HG03378 (cell line): Measurements from ENCODE around the gene PLEKHO2.

Experiments
- ATAC-seq: cut with Tn5 transposase; IDR thresholded peaks from one replicate; pipeline ENCODE4 v1.9.1; 2021; ENCODE audit warnings: mild to moderate bottlenecking, moderate library complexity; ENCODE audit not compliant: unreplicated experiment

Gene PLEKHO2

DNA sequence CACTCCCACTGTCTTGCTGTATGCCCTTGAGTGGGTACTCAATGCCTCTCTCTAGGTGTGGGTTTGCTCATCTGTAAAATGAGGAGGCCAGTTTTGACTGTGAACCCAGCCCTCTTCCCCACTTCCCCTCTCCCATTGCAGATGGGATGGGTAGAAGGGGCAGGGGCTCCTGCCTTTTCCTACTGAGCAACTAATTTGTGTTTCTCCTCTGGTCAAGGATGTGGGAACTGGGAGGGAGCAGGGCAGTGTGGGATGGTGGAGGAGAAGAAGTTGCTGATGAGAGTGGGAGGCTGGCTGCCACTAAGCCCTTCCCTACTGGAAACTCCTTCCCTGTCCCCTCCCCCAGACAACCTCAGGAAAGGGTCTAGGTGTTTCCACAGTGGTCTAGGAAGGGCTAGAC is 49.8 kb downstream of the PLEKHO2 start:
- ATAC-seq = no peak

DNA sequence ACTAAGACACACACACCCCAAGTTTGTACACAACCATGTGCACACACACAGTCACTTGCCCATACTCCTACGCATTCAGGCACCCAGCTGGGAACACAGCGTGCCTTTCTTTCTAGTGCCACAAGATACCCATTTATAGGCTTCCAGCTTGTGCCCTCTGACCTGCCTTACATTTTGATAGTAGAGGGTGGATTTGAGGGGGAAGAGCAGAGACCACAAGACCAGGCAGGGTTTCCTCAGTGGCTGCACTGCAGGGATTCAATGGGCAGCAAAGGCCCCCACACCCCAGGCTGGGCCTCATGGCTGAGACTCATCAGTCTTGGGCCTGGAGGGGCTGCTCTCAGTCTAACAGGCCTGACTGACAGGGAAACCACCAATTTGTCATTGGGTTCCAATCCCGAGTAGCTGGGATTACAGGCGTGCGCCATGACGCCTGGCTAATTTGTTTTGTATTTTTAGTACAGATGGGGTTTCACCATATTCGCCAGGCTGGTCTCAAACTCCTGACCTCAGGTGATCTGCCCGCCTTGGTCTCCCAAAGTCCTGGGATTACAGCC is 51.2 kb downstream of the PLEKHO2 start:
- no peak for ATAC-seq

DNA sequence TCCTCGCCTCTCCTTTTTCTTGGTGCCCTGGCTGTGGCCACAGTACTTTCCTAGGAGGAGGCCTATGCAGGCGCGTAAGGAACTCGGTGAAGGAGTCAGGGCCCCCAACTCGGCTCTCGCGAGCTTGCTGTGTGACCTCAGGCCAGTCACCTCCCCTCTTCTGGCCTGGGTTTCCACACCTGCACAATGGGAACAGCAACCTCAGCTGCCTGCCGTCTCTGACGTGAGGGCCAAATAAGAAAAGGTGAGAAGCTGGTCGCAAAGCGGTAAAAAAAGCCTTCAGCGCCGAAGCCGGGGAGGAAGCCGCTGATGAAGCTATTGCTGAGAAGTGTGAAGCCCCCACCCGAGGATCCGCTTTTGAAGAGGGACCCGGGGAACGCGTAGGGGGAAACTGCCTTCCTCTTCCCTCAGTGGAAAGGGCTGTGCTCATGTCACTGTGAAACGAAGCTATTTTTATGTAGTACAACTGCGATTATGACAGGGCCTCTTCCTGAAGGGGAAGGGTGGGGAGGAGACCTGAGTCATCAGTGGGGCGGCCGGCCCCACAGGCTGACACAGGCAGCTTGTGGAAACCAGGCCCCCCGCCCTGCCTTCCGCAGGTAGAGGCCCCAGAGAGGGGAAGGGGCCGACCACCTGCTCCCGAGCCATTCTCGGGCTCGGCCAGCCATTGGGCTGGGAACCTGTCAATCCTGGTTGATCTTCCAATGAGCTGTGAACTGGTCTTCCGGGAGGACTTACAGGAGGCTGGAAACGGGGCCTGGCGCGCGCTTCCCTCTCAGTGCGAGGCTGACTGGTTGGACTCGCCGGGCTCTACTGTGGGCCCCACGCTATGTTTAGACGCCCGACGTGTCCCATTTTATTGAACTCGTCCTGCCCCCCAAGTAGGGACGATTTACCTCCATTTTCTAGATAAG is 52.0 kb downstream of the PLEKHO2 start:
- peak; percentile 62 for ATAC-seq

DNA sequence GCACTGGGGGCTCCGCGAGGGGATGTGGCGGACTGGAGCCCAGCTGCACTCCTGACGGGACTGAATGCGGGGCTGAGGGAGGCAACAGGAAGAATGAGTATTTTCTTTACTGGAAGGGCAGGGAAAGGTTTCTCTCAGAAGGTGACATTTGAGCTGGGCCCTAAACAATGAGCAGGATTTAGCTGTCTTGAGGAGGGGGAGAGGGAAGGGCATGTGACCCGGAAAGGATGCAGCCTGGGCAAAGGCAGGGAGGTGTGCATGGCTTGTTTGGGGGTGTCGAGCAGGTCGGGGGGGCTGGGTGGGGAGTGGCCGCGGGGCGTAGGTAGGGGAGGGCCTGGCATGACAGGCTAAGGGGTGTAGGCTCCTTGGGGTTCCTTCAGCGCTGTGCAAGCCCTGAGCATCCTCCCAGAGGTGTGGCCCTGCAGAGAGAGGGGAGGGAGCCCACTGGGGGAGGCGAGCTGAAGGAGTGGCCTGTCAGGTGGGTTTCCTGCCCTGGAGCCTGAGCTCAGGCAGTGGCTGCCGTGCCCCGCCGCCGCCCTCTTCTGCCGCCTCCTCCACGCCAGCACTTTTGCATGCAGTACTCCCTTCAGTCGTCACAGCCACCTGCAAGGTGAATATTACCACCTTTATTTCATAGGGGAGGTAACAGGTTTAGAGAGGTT is 52.8 kb downstream of the PLEKHO2 start:
- ATAC-seq = no peak

DNA sequence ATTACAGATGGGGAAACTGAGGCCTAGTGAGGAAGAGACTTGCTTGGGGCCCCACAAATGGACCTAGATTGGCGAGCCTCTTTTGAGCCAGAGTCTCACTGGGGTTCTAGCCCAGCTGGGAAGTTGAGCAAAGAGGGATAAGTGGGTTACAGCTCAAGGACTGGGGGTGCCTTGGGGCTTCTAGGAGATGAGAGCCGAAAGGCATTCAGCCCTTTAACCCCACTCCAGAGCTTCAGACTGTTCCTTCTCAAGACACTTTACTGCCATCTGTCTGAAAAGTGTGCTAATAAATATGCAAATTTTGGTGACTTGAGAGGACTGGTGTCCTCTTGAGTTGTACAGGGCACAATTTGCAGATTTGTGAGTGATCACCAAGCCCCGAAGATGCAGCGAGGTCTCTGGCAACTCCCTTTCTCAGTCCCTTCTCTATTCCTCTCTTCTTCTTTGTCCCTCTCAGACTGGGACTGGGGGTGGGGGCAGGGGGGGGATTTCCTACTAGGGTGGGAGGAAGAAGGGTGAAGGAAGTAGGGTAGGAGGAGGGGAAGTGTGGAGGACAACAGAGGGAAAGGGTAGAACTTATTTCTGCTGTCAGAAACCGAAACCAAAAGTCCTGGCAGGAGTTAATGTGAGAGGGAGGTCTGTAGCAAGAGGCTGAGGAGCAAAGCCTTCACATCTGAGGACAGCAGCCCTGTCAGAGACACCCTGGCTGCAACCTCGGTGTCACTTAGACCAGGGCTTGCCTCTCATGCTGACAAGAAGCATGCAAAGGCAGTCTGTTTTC is 53.8 kb downstream of the PLEKHO2 start:
- peak; percentile 35 for ATAC-seq

DNA sequence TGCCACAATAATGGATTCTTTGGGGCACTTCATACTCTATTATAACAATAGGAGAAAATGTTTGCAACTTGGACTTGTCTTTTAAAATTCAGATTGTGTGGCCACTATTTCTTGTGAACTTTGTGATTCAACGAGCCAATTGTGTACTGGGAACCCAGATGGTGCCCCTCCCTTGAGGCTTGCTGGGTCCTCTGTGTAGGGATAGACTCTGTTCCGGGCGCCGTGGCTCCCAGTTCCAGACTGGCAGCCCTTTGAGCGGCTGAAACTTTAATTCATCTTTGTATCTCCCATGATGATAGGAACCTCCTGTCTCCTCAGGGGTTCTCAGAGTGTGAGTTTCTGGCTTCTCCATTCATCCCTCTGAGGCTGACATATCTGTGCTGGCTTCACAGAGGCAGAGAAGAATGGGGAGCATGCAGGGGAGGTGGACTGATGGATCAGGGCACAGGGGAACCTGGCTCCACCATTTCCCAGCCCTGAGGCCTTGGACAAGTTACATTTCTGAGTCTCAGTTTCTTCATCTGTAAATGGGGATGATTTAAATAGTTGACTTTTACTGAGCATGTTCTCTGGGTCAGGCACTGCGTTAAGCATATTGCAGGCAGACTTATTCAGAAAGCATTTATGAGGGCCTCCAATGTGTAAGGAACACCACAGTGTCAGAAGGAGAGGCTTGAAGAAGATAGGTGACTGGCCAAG is 54.8 kb downstream of the PLEKHO2 start:
- no peak for ATAC-seq

DNA sequence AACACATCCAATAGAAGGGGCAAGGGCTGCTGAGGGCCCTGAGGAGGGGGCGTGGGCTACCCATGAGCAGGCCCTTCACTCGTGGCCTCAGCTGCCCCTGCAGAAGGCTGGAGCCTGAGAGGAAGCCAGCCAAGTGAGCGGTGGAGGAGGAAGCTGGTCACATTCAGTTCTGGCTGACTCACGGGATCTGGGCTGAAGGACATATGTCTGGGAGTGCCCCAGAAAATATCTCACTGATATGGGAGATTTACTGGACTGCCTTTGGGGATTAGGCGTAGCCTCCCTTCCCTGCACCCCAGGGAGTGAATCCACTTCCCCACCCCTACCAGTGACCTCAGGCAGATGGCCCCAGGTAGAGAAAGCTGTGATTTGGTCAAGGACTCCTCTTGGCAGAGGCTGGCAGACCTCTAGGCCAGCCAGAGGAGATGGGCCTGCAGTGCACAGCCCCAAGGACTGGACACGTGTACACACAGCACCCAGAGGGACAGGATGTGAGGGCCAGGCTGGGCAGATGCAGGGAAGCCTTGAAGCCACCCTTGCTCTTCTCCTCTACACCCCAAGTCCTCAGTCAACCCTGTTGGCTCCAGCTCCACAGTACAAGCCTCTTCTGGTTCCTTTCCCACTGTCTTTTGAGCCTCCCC is 55.8 kb downstream of the PLEKHO2 start:
- ATAC-seq = no peak

DNA sequence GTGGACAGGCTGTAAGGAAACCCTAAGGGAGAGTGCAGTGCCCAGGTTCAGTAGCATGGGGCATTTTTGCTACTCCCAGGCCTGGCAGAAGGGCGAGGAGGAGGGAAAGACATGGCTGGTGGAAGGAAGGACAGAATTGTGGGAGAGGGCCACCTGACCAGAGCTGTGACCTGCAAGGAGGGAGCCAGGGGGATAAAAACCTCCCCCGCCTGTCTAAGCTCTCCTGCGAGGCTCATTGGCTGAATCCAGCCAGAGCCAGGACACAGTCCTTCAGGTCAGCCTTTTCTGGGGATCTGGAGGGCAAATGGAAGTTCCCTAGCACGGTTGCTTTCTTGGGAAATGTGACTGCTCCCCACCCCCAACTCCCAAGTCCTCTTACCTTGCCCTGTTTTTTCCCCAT is 56.7 kb downstream of the PLEKHO2 start:
- no peak for ATAC-seq

DNA sequence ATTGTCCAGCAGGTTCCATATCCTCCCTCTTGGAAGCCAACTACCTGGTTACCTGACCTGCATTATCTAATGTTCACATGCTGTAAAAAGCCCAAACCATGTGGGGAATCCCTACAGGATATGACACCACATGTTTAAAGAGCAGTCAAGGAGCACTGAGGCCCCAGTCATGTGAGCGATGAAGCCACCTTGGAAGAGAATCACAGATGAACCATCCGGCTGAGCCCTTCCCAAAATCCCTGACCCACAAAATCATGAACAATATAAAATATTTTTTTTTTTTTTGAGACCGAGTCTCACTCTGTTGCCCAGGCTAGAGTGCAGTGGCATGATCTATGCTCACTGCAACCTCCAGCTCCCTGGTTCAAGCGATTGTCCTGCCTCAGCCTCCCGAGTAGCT is 59.4 kb downstream of the PLEKHO2 start:
- no peak for ATAC-seq

DNA sequence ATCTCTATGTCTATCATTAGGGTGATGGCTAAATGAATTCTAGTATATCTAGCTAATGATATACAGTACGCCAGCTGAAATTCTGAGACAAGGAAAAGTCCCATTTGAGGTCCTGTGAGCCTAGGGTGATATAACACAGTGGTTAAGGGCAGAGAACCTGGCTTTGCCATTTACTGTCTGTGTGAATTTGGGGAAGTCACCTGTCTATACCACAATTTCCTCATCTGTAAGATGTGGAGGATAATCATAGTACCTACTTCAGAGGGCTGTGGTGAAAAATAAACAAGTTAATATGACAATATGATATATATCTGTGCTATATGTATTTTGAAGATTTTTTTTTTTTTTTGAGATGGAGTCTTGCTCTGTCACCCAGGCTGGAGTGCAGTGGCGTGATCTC is 60.2 kb downstream of the PLEKHO2 start:
- no peak for ATAC-seq

DNA sequence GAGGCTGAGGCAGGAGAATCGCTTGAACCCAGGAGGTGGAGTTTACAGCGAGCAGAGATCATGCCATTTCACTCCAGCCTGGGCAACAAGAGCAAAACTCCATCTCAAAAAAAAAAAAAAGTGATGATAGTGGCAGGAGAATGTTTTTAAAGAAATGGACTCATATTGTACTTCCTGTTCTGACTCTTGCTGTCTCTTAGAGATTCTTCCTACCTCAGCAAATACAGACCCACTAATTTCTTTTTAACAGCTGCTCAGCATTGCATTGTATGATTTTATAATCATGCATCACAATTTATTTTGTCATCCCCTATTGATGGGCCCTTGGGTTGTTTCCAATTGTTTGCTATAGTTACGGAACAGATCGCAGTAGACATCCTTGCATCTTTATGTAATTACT is 61.1 kb downstream of the PLEKHO2 start:
- no peak for ATAC-seq

DNA sequence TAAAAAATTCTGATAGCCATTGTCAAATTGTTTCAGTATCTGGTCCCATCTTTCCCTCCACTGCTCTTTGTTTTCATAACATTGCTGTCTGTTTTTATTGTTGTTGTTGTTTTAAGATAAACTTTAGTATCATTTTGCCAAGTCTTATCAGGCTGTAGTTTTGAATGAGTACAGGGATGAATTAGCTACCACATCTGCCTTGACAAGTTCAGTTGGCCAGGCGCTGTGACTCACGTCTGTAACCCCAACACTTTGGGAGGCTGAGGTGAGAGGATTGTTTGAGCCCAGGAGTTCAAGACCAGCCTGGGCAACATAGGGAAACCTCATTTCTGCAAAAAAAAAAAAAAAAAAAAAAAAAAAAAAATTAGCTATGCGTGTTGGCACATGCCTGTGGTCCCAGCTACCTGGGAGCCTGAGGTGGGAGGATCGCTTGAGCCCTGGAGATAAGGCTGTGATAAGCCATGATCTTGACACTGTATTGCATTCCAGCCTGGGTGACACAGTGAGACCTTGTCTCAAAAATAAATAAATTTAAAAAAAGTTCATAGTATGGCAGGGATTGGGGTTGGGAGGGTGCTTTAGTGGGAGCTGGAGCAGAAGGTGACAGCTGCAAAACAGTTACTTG is 61.7 kb downstream of the PLEKHO2 start:
- ATAC-seq = no peak

DNA sequence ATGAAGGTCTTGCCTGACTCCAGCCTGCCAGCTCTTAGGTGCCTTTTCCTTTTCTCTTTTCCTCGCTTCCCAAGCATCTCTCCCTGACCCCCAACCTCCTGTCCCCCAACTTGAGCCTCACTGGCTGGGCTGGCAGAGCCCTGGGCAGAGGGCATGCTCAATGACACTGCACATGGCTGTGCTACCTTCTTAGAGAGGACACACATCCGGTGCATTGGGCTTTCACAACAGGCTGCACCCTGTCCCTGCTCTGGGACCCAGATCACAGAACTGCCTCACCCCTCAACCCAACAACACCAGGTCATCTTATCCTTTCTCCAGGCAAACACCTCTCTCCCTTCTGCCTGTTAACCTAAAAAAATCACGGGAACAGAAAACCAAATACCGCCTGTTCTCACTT is 62.5 kb downstream of the PLEKHO2 start:
- ATAC-seq = no peak

DNA sequence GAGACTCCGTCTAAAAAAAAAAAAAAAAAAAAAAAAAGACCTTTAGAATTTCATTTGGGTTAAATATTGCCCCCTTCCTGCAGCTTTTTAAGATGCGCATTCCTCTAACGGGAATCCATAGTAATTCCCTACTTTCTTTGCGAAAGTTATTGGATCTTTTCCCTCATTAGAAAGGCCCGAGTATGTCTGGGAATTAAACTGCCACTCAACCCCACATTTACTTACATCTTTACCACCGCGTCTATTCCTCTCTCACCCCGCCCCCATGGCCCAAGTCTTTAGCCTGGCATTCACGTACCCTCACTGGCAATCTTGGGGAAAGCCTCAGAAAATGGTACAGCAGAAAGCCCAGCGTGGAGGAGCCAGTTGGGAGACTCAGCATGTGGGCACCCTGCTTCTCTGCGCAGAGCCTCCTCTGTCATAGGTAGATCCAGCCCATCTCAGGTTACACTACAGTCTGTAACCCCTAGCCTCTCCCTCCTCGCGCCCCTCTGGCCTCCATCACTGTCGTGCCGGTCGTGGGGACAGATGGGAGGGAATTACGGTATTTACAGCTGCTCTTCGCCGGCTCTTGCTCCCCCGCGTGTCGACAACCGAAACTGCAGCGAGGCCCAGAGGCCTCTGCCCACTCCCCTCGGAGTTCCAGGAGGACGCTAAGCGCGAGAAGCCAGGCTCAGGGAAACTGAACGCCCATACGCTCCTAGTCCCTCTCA is 63.6 kb downstream of the PLEKHO2 start:
- ATAC-seq = no peak

DNA sequence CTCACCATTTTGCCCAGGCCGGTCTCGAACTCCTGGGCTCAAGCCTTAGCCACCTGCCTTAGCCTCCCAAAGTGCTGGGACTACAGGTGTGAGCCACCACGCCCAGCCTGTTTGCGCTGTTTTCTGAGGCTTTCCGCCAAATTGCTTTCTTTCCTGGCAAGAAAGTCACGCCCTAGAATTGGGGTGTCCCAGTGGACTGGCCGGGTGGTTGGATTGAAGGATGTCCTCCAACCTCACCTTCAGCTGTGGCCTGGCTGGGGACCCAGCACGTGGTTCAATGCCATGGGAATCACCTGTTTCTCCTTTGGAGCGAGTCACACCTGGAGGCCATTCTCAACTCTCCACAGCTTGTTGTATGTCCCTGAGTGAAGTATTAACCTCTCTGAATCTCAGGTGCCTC is 64.2 kb downstream of the PLEKHO2 start:
- ATAC-seq = no peak

DNA sequence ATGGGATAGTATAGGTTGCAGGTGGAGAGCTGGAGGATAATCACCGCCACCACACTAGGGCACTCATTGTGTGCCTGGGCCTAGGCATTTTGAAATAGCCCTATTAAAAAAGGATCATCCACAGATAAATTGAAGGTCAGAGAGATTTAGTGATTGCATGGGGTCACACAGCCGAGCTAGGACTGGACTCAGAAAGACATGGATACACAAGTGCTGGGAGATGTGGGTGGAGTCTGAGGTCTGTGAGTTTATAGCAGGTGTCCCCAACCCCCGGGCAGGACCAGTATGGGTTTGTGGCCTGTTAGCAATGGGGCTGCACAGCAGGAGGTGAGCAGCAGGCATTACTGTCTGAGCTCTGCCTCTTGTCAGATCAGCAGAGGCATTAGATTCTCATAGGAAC is 64.7 kb downstream of the PLEKHO2 start:
- ATAC-seq = no peak

DNA sequence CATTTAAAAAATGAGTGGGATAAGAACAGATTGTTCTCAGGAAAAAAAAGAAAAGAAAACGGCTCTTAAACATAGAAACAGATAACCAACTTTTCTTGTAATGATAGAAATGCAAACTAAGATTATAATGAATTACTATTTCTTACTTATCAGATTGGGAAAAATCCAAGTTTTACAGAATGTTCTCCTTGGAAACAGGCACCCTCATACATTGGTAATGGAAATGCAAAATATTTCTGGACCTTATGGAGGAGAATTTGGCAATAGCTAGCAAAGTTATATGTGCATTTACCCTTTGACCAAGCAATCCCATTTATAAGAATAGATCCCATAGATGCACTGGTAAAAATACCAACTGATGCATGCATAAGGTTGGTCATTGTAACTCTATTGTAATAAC is 66.3 kb downstream of the PLEKHO2 start:
- no peak for ATAC-seq

DNA sequence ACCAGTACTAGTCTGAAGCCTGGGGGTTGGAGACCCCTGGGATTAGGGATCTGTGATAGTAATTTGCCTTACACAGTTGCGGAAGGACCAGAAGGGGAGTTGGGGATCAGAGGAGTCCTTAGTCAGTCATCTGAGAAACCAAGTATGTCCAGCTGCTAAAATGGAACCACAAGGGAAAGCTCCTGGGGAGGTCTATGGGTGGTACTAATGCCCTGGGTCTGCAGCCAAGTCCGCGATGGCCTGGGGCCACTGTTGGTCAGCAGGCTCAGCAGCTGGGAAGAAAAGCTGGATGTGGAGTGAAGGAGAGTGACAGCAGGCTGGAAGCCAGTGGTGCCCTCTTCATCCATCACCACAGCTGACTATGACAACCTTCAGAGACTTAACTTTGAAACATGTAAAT is 67.8 kb downstream of the PLEKHO2 start:
- no peak for ATAC-seq
